Measurements from ENCODE around the gene DDAH1. TPM values are rescaled to one million over a fixed set of nuclear protein-coding genes. Genes with fewer than 3 reads are reported as not detected.

Gene DDAH1
- total RNA-seq, 1 experiment from 2014 or later, result 5.5 TPM

GRCh38 chr1:85330214-85330631 lies 134.7 kb downstream of the DDAH1 start:
- no peak for DNase-seq (ENCODE audit: low read depth, low spot score)

DNA sequence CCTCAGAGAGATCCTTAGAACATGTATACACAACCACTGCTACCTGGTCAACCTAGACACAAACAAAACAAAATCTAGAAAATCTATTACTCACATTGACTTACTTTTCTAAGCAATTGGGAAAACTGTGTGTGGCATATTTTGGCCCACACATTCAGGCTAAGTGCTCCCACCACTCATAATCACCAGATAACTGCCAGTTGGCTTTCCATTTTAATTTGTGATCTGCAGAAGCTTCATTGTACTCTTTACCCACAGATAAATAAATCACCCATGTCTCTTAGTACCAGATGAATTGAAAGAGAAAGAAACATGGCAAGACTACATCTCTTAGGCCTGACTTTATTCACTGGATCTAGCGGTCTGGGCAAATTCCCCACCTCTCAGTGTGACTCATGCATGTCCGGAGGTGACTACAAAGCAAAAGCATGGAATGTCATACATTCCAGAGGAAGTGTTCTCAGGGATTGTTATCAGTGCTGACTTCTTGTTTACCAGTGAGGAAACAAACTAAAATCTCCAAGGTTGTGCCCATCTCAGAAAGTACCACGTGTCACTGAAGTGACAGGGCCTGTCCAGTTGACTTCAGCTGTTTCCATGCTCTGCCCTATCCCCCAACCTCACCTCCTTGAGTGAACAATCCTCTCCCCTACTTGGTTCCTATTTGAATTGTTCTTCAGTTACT lies 136.1 kb downstream of the DDAH1 start:
- DNase-seq (ENCODE audit: low read depth, low spot score), result peak; percentile 25
- in situ Hi-C loops (cut with HindIII; ENCODE audit: low pct_unique_long_range_greater_than_20kb, low sequenced_read_pairs), result loop anchor here (25.0 kb wide), 1 partner anchor 183 kb away; no protein-coding TSS in a partner anchor

More at GRCh38 chr1:85330214-85330631, 134.7 kb downstream of the DDAH1 start:
- in situ Hi-C loops (cut with HindIII; ENCODE audit: low pct_unique_long_range_greater_than_20kb, low sequenced_read_pairs), result loop anchor here (25.0 kb wide), 1 partner anchor 182 kb away; no protein-coding TSS in a partner anchor

DNA sequence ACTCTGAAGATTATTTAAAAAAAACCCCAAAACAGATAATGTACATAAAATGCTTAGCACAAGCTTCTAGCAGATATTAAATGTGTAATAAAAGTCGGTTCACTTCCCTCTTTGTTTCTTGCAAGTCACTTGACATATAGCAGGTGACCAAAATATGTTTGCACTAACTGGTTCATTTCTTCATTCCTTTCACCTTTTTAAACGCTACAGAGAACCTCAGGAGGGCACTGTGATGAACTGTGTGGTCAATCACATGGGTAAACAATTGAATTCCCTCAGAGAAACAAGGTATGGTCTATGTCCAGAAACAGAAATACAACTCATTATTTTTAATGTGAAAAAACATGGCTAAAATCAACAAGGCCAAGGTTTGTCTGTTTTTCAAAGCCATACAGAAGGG lies 137.2 kb downstream of the DDAH1 start:
- peak; percentile 7 for DNase-seq (ENCODE audit: low read depth, low spot score)
- in situ Hi-C loops (cut with HindIII; ENCODE audit: low pct_unique_long_range_greater_than_20kb, low sequenced_read_pairs), result loop anchor here (25.0 kb wide), 1 partner anchor 185 kb away; no protein-coding TSS in a partner anchor

DNA sequence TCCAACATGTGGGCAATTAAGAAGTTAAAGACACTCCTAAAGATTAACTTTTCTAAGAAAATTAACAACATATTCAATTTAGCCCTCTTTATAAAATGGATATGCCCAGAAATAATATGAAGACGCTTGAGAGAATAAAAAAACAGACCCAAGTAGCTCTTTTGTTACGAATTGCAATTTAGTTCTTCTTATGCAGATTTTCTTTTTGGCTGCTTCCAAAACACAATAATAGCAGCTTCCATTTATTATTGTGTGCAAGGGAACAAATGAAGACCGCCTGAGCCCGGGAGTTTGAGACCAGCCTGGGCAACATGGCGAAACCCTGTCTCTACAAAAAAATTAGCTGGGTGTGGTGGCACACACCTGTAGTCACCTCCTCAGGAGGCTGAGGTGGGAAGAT lies 138.1 kb downstream of the DDAH1 start:
- DNase-seq (ENCODE audit: low read depth, low spot score), result no peak
- in situ Hi-C loops (cut with HindIII; ENCODE audit: low pct_unique_long_range_greater_than_20kb, low sequenced_read_pairs), result loop anchor here (25.0 kb wide), 1 partner anchor 185 kb away; no protein-coding TSS in a partner anchor

GRCh38 chr1:85326336-85326735 lies 138.6 kb downstream of the DDAH1 start:
- no peak for DNase-seq (ENCODE audit: low read depth, low spot score)
- in situ Hi-C loops (cut with HindIII; ENCODE audit: low pct_unique_long_range_greater_than_20kb, low sequenced_read_pairs), result loop anchor here (25.0 kb wide), 1 partner anchor 186 kb away; no protein-coding TSS in a partner anchor

DNA sequence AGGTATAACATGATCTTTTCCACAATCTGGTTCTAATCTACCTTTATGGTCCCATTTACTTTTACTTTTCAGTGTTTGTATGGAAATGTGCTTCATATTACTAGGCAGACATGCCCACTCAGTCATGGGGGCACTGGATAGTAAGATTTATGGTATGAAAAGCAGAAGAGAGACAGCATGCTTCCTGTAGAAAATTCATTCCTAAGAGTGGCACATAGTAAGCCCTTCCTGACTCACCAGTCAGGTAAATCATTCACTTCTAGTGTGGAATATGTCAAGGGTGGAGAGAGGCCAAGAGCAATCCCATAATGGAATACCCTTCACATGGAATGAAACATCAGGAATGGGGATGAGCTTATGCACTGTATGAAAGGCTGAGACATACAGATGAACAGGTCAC lies 139.0 kb downstream of the DDAH1 start:
- no peak for DNase-seq (ENCODE audit: low read depth, low spot score)
- in situ Hi-C loops (cut with HindIII; ENCODE audit: low pct_unique_long_range_greater_than_20kb, low sequenced_read_pairs), result loop anchor here (25.0 kb wide), 1 partner anchor 186 kb away; no protein-coding TSS in a partner anchor

- in situ Hi-C loops (cut with HindIII; ENCODE audit: low pct_unique_long_range_greater_than_20kb, low sequenced_read_pairs), result loop anchor here (25.0 kb wide), 1 partner anchor 364 kb away; no protein-coding TSS in a partner anchor
- no peak for DNase-seq (ENCODE audit: low read depth, low spot score)
Measured at GRCh38 chr1:85323770-85324169, 141.2 kb downstream of the DDAH1 start.

- no peak for DNase-seq (ENCODE audit: low read depth, low spot score)
- in situ Hi-C loops (cut with HindIII; ENCODE audit: low pct_unique_long_range_greater_than_20kb, low sequenced_read_pairs), result loop anchor here (25.0 kb wide), 1 partner anchor 365 kb away; no protein-coding TSS in a partner anchor
Measured at GRCh38 chr1:85322655-85323054, 142.3 kb downstream of the DDAH1 start.

DNA sequence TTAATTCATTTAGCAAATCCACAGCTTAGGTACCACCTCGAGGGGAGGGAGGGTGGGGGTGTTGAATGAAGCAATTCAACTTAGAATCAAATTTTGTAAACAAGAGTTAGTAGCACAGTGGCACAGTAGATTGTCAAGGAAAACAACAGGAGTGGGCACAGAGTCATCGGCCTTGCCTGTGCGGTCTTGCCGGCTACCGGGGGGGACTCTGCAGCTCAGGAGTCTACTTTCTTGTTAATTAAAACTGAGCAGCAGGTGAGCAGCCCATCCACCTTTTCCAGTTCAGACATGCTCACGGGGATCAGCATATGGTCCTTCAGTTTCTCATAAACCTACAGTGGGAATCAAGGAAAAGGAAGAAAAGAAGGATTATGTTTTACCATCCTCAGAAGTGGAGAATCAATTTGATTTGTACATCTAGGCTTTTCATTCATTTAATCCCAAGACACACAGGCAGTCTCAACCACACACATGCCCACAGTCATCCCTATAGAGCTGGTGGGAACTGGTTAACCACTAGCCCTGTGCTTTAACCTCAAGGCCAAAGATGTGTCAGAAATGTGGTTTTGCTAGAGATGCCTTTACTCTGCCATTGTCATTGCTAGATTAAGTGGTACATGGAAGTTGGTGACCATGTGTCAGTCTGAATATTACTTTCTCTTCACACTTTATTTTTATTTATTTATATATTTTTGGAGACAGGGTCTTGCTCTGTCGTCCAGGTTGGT lies 143.6 kb downstream of the DDAH1 start:
- no peak for DNase-seq (ENCODE audit: low read depth, low spot score)
- in situ Hi-C loops (cut with HindIII; ENCODE audit: low pct_unique_long_range_greater_than_20kb, low sequenced_read_pairs), result loop anchor here (25.0 kb wide), 1 partner anchor 366 kb away; no protein-coding TSS in a partner anchor

DNA sequence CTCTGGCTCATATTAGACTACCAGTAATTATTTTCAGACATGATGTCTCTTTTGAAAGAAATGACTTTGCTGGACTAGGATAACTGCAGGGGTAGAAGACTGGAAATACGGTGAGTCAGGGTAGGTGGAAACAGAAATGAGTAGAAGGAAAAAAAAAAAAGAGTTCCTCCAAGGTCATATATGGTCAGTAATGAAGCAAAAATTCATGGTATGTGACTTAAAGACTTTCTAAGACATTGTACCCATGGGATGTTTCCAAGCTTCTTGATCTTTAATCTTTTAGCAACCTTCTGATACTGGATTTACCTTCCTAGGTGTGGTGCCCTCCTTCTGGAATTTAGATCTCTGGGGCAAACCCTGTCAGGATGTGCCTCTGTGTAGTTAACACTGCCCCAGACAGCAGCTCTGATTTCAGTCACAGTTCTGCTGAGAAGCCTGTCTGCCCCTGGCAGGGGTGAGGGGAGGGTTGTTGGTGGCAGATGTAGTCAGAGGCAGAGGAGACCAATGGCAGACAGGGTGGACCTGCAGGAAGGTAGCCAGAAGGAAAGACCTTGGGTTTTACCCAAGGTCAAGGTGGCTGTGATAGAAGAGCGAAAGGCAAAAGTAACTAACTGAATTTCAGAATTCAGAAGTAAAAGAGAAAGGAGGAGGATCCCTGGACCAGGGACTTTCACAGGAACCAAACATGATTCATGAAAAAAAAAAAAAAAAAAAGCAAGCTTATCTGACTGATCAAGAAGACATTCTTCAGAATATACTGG lies 144.4 kb downstream of the DDAH1 start:
- DNase-seq (ENCODE audit: low read depth, low spot score), result no peak
- in situ Hi-C loops (cut with HindIII; ENCODE audit: low pct_unique_long_range_greater_than_20kb, low sequenced_read_pairs), result loop anchor here (25.0 kb wide), 1 partner anchor 367 kb away; no protein-coding TSS in a partner anchor

DNA sequence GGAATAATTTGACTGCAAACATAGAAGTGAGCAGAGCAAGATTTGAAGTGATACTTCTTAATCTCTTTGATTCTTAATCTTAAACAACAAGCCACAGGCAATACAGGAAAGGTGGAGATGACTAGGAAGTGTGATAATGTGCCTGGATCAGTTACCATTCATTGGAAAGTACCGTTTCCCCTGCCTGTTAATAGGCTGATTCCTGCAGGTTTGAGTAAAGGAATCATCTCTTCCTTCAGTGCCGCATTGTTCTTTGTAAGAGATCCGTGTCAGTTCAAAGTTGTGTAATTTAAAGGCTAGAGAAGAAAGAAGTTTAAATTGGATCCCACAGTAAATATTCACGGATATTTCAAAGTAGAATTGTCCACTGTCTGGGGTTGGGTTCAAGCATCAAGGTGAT lies 145.0 kb downstream of the DDAH1 start:
- no peak for DNase-seq (ENCODE audit: low read depth, low spot score)
- in situ Hi-C loops (cut with HindIII; ENCODE audit: low pct_unique_long_range_greater_than_20kb, low sequenced_read_pairs), result loop anchor here (25.0 kb wide), 1 partner anchor 367 kb away; no protein-coding TSS in a partner anchor

DNA sequence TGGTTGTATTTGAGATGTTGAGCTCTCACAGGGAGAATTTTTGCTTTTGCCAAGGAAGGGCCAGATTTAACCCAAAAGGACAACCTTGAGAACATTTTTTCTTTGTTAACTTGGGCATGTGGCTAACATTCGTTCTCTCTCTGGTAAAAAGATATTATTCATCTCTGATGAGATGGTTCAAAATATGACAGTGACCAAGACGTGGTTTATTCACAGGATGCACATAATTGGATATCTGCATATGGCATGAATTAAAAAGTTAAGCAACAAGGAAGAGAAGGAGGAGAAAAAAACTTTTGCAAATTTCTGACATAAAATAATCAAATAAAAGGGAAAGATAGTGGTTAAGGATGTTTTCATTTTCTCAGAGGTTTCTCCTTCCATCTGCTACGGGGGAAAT lies 145.5 kb downstream of the DDAH1 start:
- no peak for DNase-seq (ENCODE audit: low read depth, low spot score)
- in situ Hi-C loops (cut with HindIII; ENCODE audit: low pct_unique_long_range_greater_than_20kb, low sequenced_read_pairs), result loop anchor here (25.0 kb wide), 1 partner anchor 368 kb away; no protein-coding TSS in a partner anchor

DNA sequence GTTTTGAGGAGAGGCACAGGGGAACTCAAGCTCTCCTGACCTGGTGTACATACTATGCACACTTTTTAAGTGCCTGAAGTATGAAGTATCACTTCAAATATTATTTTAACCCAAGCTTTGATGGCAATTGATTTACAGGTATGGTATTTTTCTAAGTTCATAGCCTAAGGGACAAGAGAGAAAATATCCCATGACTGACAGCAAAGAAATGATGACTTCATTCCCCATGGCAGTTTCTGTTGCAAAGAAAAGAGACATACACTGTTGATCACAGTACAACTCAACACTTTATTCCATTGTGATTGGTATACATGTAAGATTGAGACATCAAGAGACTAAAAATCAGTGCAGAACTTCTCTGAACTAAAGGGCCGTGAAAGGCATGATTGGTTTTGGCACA lies 146.7 kb downstream of the DDAH1 start:
- in situ Hi-C loops (cut with HindIII; ENCODE audit: low pct_unique_long_range_greater_than_20kb, low sequenced_read_pairs), result loop anchor here (25.0 kb wide), 1 partner anchor 369 kb away; no protein-coding TSS in a partner anchor
- DNase-seq (ENCODE audit: low read depth, low spot score), result no peak

DNA sequence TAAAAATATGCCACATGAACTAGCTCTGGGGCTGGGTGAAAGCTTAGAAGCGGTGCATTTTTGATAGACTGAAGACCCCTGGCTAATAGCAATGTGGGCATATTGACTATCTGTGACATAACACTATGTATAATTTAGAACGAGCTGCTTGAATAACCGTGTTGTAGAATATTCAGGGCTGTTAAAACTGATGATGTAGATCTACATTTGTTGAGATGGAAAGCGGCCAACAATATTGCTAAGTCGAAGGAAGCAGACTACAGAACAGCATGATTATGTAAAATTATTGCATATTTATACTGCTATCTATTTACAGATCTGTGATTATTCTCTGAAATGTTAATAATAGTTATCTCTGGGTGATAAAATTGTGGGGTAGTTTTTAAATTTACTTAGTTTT lies 147.4 kb downstream of the DDAH1 start:
- in situ Hi-C loops (cut with HindIII; ENCODE audit: low pct_unique_long_range_greater_than_20kb, low sequenced_read_pairs), result loop anchor here (25.0 kb wide), 1 partner anchor 370 kb away; no protein-coding TSS in a partner anchor
- DNase-seq (ENCODE audit: low read depth, low spot score), result no peak

GRCh38 chr1:85316321-85316720 lies 148.6 kb downstream of the DDAH1 start:
- no peak for DNase-seq (ENCODE audit: low read depth, low spot score)
- in situ Hi-C loops (cut with HindIII; ENCODE audit: low pct_unique_long_range_greater_than_20kb, low sequenced_read_pairs), result loop anchor here (25.0 kb wide), 1 partner anchor 371 kb away; no protein-coding TSS in a partner anchor

DNA sequence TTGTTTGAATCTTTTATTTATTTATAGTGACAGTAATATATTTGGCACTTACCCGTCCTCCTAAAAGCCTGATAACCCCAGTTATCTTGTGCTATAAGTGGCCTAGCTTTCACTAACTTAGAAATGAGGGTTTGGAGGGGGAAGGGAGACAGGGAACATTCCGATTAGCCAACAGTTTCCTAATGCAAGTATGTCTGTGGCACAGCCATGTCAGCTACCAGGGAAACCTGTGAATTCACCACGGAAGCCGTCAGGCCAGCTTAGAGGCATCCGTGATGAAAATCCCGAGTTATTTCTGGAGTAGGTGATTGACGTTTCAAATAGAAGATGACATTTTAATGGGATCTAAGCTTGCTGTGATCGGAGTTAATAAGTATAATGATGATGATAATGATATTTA lies 149.2 kb downstream of the DDAH1 start:
- in situ Hi-C loops (cut with HindIII; ENCODE audit: low pct_unique_long_range_greater_than_20kb, low sequenced_read_pairs), result loop anchor here (25.0 kb wide), 1 partner anchor 372 kb away; no protein-coding TSS in a partner anchor
- no peak for DNase-seq (ENCODE audit: low read depth, low spot score)

GRCh38 chr1:85314726-85315125 lies 150.2 kb downstream of the DDAH1 start:
- in situ Hi-C loops (cut with HindIII; ENCODE audit: low pct_unique_long_range_greater_than_20kb, low sequenced_read_pairs), result loop anchor here (25.0 kb wide), 1 partner anchor 373 kb away; no protein-coding TSS in a partner anchor
- DNase-seq (ENCODE audit: low read depth, low spot score), result no peak
